HG03432 (cell line): ENCODE data around the gene TMED5.
A peak's percentile ranks its signal among the peaks of the same experiment; 100 is the strongest.
"Not testable (repeated sequence)": the region's sequence is repeated elsewhere in the genome, so short reads cannot be mapped to it uniquely, and the experiment has no call there.

Source experiments
- ATAC-seq: cut with Tn5 transposase; IDR thresholded peaks from one replicate; pipeline ENCODE4 v1.9.1; 2021; ENCODE audit warnings: mild to moderate bottlenecking, moderate library complexity; ENCODE audit not compliant: unreplicated experiment

Gene TMED5

GRCh38 chr1:93172778-93173177 is 7.4 kb downstream of the TMED5 start:
- ATAC-seq, result no peak

GRCh38 chr1:93171549-93172034 is 8.6 kb downstream of the TMED5 start:
- no peak for ATAC-seq

DNA sequence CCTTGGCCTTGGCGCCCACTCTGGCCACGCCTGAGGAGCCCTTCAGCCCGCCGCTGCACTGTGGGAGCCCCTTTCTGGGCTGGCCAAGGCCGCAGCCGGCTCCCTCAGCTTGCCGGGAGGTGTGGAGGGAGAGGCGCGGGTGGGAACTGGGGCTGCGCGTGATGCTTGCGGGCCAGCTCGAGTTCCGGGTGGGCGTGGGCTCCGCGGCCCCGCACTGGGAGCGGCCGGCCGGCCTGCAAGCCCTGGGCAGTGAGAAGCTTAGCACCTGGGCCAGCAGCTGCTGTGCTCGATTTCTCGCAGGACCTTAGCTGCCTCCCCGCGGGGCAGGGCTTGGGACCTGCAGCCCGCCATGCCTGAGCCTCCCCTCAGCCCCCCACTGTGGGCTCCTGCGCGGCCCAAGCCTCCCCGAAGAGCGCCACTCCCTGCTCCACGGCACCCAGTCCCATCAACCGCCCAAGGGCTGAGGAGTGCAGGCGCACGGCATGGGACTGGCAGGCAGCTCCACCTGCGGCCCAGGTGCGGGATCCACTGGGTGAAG is 10.0 kb downstream of the TMED5 start:
- ATAC-seq, result not testable (repeated sequence)

GRCh38 chr1:93167006-93167405 is 13.2 kb downstream of the TMED5 start:
- no peak for ATAC-seq

DNA sequence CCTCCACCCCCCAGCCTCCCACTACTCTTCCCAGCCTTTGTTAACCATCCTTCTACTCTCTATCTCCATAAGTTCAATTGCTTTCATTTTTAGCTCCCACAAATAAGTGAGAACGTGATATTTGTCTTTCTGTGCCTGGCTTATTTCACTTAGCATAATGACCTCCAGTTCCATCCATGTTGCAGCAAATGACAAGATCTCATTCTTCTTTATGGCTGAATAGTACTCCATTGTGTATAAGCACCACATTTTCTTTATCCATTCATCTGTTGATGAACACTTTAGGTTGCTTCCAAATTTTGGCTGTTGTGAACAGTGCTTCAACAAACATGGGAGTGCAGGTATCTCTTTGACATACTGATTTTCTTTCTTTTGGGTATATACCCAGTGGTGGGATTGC is 14.3 kb downstream of the TMED5 start:
- not testable (repeated sequence) for ATAC-seq

GRCh38 chr1:93164816-93165215 is 15.4 kb downstream of the TMED5 start:
- ATAC-seq, result no peak

DNA sequence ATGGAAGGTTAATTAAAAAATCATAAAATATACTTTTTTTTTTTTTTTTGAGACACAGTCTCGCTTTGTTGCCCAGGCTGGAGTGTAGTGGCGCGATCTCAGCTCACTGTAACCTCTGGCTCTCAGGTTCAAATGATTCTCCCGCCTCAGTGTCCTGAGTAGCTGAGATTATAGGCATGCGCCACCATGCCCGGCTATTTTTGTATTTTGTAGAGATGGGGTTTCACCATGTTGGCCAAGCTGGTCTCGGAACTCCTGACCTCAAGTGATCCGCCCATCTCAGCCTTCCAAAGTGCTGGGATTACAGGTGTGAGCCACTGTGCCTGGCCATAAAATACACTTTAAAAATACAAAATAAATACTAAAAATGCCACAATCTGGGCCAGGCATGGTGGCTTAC is 16.9 kb downstream of the TMED5 start:
- ATAC-seq, result not testable (repeated sequence)

DNA sequence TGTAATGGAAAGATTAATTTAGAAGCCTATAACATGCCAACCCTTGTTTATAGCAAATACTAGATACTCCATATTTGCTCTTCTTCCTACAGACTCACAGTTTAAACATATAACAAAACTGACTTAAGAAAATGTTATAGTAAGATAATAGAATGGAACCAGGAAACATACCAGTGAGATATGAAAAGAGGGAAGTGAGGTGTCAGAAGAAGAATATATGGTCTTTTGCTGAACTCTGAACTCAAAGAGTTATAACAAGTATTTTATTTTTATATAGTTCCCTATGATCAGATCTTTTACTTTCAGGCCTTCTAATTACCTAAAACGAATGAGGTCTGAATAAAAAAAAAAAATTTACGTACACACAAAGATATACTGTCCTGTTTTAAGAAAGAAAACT is 20.9 kb downstream of the TMED5 start:
- no peak for ATAC-seq

- no peak for ATAC-seq
These were observed 24.9 kb downstream of the TMED5 start for GRCh38 chr1:93155335-93155734.

- no peak for ATAC-seq
These were observed 25.3 kb downstream of the TMED5 start for GRCh38 chr1:93154898-93155297.

DNA sequence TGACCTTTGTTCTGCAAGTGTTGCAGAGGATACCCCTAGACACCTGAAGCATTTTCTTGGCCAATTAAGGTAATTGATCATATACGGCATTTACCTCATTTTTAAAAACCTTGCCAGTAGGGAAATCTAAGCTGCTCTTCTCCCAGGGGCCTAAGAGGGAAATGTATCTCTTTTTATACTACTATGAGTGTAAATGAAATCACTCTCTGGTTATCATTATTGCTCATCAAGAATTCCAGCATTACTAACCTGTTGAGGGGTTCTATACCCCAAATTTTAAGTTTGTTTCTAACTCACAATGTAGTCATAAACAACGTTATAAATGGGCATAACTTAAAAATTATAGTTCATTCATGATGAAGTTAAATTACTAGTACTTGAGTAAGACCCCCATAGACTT is 27.4 kb downstream of the TMED5 start:
- no peak for ATAC-seq

- ATAC-seq, result no peak
These were observed 28.7 kb downstream of the TMED5 start for GRCh38 chr1:93151474-93151873.

- no peak for ATAC-seq
These were observed 29.5 kb downstream of the TMED5 start for GRCh38 chr1:93150729-93151128.

- ATAC-seq, result no peak
These were observed 32.2 kb downstream of the TMED5 start for GRCh38 chr1:93148001-93148400.

GRCh38 chr1:93143769-93144168 is 36.4 kb downstream of the TMED5 start:
- no peak for ATAC-seq

- peak; percentile 49 for ATAC-seq
These were observed 37.1 kb downstream of the TMED5 start for GRCh38 chr1:93143136-93143535.

- no peak for ATAC-seq
These were observed 38.1 kb downstream of the TMED5 start for GRCh38 chr1:93142161-93142560.

- ATAC-seq, result no peak
These were observed 40.1 kb downstream of the TMED5 start for GRCh38 chr1:93140106-93140505.

DNA sequence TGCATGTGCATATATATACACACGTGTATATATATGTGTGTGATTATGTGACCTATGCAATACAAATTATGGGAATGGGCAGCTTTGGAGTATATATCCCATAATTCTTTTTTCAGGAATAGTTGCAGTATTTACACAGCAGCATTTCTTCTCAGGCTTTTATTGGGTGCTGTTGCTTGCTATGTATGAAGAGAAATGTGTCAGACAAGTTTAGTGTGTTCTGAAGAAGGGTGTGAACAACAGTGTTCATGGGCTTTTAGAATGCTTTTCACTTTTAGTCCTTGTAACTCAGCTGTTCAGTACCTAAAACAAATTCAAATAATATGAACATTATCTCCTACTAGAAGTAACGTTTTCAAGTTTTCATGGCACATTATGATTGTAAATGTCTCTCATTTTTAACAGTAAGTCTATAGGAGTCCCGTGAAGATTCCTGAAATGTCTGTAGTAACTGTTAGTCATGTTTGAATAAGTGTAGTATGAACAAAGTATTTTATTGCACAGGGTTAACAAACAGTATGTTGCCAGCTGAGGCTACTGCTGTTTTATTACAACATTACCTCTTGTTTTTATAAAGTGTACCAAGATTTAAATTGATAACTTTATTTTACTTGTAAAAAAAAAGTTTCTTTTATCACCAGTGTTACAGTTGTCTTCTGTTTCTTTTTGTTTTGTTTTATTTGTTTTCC is 42.5 kb downstream of the TMED5 start:
- no peak for ATAC-seq

DNA sequence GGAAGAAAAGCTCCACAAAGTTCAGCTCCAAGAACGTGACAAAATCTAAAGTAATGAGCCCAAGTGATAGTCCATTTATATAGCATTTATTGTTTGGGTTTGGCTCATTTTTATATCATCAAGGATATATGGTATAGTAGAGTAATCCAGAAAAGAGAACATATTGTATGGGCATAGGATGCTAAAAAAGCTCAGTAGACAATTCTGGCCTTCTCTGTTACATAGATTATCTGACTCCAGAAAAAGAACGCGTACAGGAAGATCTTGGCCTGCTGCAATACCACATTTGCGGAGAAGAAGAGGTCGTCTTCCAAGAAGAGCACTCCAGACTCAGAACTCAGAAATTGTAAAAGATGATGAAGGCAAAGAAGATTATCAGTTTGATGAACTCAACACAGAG is 43.8 kb downstream of the TMED5 start:
- no peak for ATAC-seq

DNA sequence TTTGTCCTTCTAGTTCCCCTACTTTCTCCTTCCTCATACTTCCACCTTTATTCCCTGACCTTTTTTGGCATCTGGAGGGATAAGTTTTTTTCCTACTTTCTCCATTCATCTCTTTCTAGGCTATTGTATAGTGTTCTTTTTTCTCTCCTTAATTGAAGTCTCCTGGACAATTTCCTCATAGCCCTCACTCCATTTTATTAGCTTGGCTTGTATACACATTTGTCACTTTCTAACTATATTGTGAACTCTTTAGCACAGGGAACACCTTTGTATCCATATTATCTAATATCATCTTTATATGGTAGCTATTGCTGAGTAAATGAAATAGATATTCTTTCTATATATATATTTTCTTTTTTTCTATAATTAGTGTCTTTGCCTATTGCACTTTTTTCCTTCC is 47.6 kb downstream of the TMED5 start:
- no peak for ATAC-seq

- no peak for ATAC-seq
These were observed 50.6 kb downstream of the TMED5 start for GRCh38 chr1:93129507-93130099.
